ENCODE results near the gene CARF.
"Not testable (repeated sequence)": the region's sequence is repeated elsewhere in the genome, so short reads cannot be mapped to it uniquely, and the experiment has no call there.

The CARF gene

GRCh38 chr2:202911512-202912341, at the start of gene CARF, which contains the start of gene WDR12:
Gene CARF, plus strand, starts transcription at chr2:202912275. Its CDS starts 29,628 bp downstream, at chr2:202941903.
Gene WDR12, minus strand, starts transcription at chr2:202911673. Its CDS starts 197 bp downstream, at chr2:202911476.
- FAIRE-seq (no peak), DNase-seq (ENCODE audit: low spot score) (peak; percentile 91)

GRCh38 chr2:202870431-202871299, 41.4 kb upstream of the CARF start:
- FAIRE-seq (no peak), DNase-seq (ENCODE audit: low spot score) (peak; percentile 76)

GRCh38 chr2:202871300-202872141, 40.6 kb upstream of the CARF start, which contains the start of gene ICA1L:
Gene ICA1L, minus strand, starts transcription at chr2:202871766. Its CDS starts 42,757 bp downstream, at chr2:202829009.
- DNase-seq (ENCODE audit: low spot score) (peak; percentile 66), FAIRE-seq (no peak)

- FAIRE-seq, result no peak
- no peak for DNase-seq (ENCODE audit: low spot score)
Measured at GRCh38 chr2:202877699-202878098, 34.4 kb upstream of the CARF start.

- DNase-seq (ENCODE audit: low spot score), result no peak
- FAIRE-seq, result no peak
Measured at GRCh38 chr2:202881570-202881969, 30.5 kb upstream of the CARF start.

GRCh38 chr2:202883987-202884675, 27.9 kb upstream of the CARF start:
- DNase-seq (ENCODE audit: low spot score) (no peak), FAIRE-seq (no peak)

- no peak for FAIRE-seq
- DNase-seq (ENCODE audit: low spot score), result no peak
Measured at GRCh38 chr2:202885190-202885589, 26.9 kb upstream of the CARF start.

- not testable (repeated sequence) for DNase-seq (ENCODE audit: low spot score); FAIRE-seq
Measured at GRCh38 chr2:202905507-202905906, 6.6 kb upstream of the CARF start.

GRCh38 chr2:202908186-202908585, 3.9 kb upstream of the CARF start:
- FAIRE-seq (no peak), DNase-seq (ENCODE audit: low spot score) (no peak)

GRCh38 chr2:202909394-202910192, 2.5 kb upstream of the CARF start:
- DNase-seq (ENCODE audit: low spot score), result no peak
- no peak for FAIRE-seq

- FAIRE-seq; DNase-seq (ENCODE audit: low spot score): not testable (repeated sequence)
Measured at GRCh38 chr2:202910250-202910649, 1.8 kb upstream of the CARF start.

- DNase-seq (ENCODE audit: low spot score), result no peak
- no peak for FAIRE-seq
Measured at GRCh38 chr2:202910698-202911097, 1.4 kb upstream of the CARF start.

GRCh38 chr2:202911203-202911511, 918 bp upstream of the CARF start:
- FAIRE-seq (no peak), DNase-seq (ENCODE audit: low spot score) (no peak)

- FAIRE-seq; DNase-seq (ENCODE audit: low spot score): not testable (repeated sequence)
Measured at GRCh38 chr2:202912342-202913201, 497 bp downstream of the CARF start.

- no peak for DNase-seq (ENCODE audit: low spot score)
- FAIRE-seq, result no peak
Measured at GRCh38 chr2:202918860-202919259, 6.8 kb downstream of the CARF start.

- DNase-seq (ENCODE audit: low spot score) (no peak), FAIRE-seq (no peak)
Measured at GRCh38 chr2:202932425-202933138, 20.5 kb downstream of the CARF start.

- FAIRE-seq (no peak), DNase-seq (ENCODE audit: low spot score) (no peak)
Measured at GRCh38 chr2:202933139-202933510, 21.1 kb downstream of the CARF start.

- FAIRE-seq, result no peak
Measured at GRCh38 chr2:202933958-202934357, 21.9 kb downstream of the CARF start.

More at GRCh38 chr2:202933958-202934357, 21.9 kb downstream of the CARF start:
- no peak for DNase-seq (ENCODE audit: low spot score)

Measured in urothelium cell line (cell line).